NCI-H510A (cell line): ENCODE results near the gene MEGF10.

ENCODE experiments used
- DNase-seq: peaks from one replicate; lab custom pipeline; 2025; lab: John Stamatoyannopoulos, UW

Gene MEGF10

GRCh38 chr5:127440831-127441230, 150.2 kb downstream of the MEGF10 start:
- DNase-seq, result no peak

DNA sequence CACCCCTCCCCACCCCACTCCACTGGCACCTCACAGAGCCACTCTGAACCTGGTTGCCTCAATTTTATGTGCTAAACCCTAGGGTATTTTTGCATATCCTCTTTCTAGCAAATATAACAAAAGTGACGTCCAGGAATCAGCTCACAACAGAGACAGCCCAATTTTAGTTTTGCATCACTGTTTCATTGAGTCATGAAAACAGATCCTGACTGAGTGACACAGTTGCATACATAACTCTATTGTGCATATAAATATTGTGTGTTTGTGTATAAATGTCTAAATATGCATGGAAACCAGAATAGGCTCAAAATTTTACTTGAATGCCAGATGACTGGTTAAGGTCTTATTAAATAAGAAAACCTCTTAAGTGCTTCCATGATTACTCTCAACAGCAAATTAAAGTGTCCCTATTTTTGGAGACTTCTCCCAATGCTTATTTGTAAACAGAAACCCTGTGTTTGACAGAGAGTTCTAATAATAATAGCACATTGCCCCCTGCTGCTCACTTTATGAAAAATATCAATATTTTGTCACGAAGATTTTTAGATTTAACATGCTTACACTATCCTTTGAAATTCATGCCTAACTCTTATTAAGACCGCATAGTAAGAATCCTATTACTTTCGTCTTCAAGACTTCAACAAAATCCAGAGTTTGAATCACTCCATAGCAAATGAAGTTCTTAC, 151.3 kb downstream of the MEGF10 start:
- DNase-seq, result no peak

GRCh38 chr5:127444171-127444570, 153.6 kb downstream of the MEGF10 start:
- DNase-seq, result no peak

DNA sequence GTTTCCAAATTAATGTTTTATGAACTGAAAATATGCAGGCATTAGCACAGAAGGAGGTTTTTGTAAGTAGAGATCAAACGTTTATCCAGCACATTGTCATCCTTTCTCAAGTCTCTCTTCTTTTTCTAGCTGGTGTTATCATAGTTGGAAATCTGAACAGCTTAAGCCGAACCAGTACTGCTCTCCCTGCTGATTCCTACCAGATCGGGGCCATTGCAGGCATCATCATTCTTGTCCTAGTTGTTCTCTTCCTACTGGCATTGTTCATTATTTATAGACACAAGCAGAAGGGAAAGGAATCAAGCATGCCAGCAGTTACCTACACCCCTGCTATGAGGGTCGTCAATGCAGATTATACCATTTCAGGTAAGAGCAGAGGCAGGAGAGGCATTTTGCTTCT, 154.7 kb downstream of the MEGF10 start:
- no peak for DNase-seq

- DNase-seq, result no peak
Measured at GRCh38 chr5:127446626-127447025, 156.0 kb downstream of the MEGF10 start.

DNA sequence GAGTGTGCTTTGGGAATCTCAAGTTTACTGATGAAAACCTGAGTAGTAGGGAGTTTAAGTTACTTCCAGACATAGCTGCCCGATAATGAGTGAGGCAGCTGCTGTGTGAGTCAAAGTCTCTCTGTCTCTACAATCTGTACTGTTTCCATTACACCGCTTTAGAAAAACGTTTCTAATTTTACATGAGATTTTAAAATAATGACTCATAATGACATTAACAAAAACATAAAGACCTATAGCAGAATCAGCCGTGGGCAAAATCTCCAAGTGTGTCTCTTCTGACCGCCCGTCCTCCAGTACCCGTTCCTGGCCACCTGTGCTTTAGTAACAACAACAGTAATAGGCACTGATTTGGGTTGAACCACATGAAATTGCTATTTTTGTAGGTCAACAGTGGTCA, 157.2 kb downstream of the MEGF10 start:
- DNase-seq, result no peak

DNA sequence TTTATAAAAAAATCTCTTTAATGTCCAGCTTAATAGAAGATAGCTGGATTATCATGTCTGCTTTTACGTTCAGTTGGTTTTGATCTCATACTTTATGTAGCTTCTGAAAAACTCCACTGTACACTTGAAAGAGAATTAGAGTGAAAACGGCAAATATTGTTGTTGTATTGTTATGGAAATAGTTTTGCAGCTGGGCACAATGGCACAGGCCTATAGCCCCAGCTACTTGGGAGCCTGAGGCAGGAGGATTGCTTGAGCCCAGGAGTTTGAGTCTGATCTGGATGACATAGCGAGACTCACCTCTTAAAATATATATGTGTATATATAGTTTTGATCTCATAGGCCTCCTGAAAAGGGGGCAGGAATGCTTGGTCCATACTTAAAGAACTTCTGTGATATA, 159.4 kb downstream of the MEGF10 start:
- DNase-seq, result no peak

DNA sequence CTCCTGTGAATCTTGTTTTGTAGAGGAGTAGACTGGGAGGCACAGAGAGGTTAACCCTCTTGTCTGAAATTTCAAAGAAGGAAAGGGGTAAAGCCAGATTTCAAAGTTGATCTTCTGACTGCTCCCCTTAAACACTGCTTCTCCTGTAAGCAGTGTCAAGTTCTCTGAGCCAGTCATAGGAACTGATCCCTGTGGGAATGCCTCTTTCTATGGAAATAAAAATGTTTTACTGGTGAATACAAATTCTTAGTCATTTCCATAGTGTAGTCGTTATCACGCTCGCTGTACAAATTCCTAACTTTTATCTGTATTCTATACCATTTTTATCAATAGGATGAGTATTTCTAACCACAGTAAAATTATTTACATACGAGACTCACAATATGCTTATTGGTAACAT, 160.5 kb downstream of the MEGF10 start:
- no peak for DNase-seq

- DNase-seq, result no peak
Measured at GRCh38 chr5:127452626-127453025, 162.0 kb downstream of the MEGF10 start.

DNA sequence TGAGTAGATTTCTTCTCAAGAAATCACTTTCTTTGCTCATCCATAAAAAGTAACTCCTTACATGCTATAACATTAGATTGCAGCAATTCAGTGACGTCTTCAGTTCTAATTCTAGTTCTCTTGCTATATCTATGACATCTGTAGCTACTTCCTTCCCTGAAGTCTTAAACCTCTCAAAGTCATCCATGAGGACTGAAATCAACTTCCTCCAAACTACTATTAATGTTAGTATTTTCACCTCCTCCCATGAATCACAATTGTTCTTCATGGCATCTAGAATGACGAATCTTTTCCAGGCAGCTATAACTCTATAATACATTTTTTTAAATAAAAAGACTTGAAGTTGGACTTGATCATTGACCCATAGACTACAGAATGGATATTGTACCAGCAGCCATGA, 180.6 kb downstream of the MEGF10 start:
- no peak for DNase-seq

GRCh38 chr5:127472700-127473099, 182.1 kb downstream of the MEGF10 start:
- no peak for DNase-seq

- no peak for DNase-seq
Measured at GRCh38 chr5:127486471-127486870, 195.9 kb downstream of the MEGF10 start.

DNA sequence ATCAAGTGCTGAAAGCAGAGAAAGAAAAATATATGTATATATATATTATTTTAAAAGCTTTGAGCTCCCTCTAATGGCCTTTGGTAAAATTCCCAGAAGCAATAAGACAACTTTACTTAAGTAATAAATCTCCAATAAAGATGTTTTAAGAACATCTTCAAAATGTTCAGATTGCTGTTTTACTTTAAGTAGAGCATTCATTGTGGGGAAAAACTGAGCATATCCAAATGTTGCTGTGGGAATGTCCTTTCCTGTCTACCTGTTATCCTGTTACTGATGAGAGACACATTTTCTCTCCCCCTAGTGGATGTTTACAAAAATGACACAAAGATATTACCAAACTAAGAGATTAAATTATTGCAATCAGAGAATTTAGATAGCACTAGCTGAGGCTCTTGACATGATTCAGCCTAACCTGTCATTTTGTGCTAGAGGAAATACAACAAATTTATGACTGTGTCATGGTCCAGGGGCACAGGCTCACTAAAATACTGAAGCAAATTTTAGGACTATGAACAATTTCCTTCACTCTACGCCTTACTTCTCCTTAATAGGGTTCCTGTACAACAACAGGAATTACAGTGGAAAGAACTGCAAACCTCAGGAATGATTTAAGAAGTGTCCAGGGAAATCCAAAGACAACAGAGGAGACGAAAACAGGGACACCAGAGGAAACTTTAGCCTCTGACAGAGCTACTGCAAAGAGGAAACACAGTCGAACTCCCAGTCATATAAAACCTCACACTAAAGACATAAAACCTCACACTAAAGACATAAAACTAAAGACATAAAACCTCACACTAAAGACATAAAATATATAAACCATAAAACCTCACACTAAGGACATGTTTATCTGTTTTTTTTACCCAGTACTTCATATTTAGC, 202.5 kb downstream of the MEGF10 start:
- DNase-seq, result no peak

DNA sequence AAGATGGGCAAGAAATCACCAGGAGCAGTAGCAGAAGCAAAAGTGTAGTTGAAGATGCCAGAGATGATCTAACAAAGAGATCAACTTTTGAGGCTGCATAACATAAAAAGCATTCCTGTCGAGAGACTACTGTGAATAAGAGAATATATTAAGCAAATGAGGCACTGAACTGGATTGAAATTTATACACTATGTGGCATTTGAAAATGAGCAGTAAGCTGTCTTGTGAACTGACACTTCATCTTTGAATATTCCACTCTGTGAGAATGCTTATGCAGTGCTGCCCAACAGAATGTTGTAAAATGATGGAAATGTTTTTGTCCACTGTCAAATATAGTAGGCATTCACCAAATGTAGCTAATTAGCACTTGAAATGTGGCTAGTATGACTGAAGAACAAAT, 208.0 kb downstream of the MEGF10 start:
- DNase-seq, result no peak

DNA sequence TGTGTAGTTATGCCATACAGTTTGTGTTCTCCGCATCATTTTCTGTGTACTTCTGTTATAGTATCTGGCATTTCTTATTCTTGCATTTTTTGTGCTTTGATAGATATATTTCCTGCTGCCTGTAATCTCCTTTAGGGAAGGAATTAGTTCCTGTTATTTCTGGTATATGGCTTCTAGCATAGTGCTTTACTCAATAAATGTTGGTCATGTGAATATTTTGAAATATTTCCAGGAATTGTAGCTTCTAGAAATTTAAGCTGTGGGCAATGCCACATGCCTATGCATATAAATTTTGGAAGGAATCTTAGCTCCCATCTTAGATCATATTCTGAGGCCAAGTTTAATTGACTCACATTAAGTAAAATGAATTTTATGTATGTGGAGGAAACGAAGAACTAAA, 215.3 kb downstream of the MEGF10 start:
- no peak for DNase-seq

DNA sequence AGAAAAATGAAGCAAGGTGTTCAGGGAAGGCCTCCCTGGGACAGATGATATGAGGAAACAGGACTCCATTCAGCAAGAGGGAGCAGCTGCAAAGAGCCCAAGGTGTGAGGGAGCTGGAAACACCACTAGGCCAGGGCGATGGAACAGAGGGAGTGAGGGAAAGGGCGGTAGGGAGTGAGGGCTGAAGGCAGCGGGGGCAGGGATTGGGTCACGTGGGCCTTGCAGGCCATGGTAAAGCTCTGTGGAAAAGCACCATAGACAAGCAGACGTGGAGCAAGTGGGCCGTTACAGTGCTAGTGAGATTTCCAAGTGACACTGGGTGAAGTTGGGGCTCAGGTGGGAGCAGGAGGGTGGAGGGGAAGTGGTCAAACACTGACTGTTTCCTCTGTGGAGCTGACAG, 216.0 kb downstream of the MEGF10 start:
- no peak for DNase-seq

DNA sequence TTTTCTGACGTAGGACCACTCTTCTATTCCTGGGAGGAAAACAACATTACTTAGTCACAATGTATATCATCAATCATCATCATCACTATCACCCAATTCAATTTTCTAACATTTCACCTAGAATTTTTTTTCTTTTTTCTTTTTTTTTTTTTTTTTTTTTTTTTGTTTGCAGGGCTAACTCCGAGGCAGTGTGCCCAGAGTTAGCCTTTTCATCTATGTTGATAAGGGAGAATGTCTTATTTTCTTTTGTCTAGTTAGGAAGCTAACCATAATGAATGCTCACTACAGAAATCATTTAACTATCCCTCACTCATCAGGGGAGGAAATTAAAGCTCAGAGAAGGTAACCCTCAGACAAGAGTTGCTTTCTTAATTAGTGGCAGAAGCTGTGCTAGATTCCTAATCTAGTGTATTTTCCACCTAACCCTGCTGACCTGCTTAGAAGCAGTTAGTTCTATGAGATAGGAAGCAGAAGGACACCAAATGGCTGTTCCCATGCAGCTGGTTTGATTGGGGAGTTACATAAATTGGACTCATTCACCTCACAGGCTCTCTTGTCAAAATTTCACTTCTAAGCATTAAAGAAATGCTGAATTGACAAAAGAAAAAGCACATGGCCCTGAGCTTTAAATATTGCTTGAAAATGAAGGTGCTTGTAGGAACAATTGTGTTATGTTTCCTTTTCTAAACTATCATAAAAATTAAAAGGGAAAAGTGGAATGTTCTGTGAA, 218.2 kb downstream of the MEGF10 start:
- DNase-seq, result no peak
